ENCODE results near the gene AGAP1.

The AGAP1 gene

DNA sequence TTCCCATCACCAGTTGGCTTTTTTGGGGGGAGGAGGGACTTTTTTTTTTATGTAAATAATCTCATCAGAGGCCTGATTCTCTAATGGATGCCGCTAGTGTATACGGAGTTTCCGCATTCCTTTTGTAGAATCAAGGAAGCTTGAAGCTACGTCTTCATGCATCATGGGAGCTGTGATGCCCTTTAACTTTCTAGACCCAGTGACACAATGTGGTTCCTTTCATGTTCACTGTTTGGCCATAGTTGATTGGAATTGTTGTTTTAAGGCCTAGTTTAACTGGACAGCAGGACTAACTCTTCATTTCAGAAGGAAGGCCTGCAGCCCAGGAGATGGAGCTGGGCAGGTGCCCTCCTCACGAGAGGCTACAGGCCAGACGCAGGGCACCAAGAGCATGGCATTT is 287.9 kb downstream of the AGAP1 start:
- no peak for DNase-seq

DNA sequence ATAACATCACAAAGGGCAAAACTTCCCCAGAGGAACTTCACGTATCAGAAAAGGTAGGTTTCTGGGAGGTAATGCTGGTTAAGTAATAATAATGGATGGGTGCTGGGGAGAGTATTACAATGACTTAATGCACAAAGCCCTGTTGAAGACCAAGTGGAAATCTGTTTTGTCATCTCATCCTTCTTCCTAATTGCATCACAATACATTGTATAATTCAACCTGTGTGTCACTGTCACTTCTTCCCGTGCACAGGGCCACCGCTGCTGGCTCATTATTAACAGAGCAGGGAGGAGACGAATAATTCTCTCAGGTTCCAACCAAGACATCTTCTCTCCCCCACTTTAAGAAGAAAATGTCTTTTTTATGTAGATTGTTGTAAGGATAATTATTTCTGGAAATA is 290.9 kb downstream of the AGAP1 start:
- no peak for DNase-seq

GRCh38 chr2:235789552-235789951 is 295.7 kb downstream of the AGAP1 start:
- no peak for DNase-seq

- DNase-seq = no peak
These were observed 299.4 kb downstream of the AGAP1 start for GRCh38 chr2:235793163-235793752.

- no peak for DNase-seq
These were observed 305.4 kb downstream of the AGAP1 start for GRCh38 chr2:235799281-235799680.

GRCh38 chr2:235802542-235802941 is 308.7 kb downstream of the AGAP1 start:
- DNase-seq = no peak

- DNase-seq = no peak
These were observed 309.2 kb downstream of the AGAP1 start for GRCh38 chr2:235803028-235803427.

DNA sequence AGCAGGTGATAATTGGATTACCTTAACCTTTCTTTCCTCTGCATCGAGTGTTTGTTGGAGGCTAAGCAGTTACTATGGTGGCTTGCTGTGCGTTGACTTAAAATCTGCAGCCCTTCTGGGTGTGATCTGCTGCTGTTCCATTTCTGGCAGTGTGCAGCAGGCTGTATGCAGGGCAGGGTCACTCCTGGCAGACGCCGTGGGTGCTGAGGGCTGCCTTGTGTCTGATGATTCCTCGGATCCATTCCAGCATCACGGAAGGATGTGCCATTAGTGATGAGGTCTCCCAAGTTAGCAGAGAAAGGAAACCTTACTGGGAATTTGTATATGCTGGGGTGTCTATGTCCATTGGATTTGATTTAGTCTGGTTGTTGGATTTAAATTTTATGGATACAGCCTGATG is 310.8 kb downstream of the AGAP1 start:
- DNase-seq = no peak

DNA sequence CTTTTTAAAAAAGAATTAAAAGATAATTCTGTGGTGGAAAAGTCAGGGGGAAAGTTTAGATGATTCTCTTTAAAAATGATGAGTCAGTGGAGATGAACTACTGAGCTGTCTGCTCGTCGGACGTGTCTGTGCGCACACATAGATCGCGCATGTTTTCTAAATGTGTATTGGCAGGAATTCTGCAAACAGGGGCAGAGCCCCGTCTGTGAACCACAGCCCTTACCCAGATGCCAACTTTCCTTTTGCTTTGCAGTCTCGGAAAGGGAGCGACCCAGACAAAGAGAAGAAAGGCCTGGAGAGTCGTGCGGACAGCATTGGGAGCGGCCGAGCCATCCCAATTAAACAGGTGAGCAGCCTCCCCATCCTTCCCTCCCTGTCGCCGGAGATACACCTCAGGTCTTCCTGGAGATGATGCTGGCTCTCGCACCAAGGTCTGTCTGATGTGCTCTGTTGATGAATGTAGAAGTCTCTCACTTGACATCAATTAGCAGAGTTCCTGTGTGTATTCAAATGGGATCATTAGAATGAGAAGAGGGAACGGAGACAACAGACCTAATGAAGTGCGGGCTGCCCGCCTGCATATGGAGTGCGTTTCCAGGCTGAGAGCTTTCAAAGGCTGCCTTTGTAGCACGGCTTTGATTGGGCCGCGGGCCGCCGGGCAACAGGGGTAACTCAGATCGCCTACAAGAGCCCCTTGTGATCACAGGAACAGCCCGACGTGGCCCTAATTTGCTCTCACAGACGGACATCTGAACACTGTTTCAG is 313.3 kb downstream of the AGAP1 start:
- no peak for DNase-seq

GRCh38 chr2:235808366-235808765 is 314.5 kb downstream of the AGAP1 start:
- no peak for DNase-seq

DNA sequence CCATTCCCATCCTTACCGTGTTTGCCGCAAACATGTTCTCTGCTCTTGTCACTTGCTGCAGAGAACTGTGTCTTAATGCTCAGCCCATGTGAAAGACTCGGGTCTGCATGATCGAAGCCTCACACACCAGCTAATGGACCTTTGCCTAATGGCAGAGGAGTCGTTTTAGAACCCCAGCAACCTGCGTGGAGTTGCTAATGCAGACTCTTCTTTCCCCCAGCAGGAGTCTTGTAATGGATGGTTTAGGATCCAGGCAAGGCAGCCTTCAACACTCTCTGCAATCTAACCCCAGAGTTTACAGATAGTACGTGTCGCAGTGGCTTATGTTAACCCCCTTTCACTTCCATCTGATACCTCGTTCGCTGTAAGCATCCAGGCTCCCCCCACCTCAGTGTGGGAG is 316.4 kb downstream of the AGAP1 start:
- DNase-seq = no peak

DNA sequence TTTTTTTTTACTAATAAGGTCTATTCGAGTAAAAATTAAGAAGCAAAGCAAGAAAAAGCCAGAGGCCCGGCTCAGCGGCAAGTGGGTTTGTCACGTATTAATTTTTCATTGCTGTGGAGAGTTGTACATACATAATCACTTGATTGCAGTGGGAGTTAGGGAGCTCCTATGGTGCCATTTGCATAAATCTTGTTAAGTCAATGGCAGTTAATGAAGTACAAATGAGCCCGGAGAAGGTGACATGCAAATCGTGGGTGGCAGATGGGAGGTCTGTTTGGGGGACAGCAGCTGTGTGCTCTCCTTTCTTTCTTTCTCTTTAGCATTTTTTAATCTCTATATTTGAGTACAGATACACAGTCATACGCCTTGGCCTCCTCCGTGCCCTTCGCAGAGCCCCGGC is 317.0 kb downstream of the AGAP1 start:
- no peak for DNase-seq

DNA sequence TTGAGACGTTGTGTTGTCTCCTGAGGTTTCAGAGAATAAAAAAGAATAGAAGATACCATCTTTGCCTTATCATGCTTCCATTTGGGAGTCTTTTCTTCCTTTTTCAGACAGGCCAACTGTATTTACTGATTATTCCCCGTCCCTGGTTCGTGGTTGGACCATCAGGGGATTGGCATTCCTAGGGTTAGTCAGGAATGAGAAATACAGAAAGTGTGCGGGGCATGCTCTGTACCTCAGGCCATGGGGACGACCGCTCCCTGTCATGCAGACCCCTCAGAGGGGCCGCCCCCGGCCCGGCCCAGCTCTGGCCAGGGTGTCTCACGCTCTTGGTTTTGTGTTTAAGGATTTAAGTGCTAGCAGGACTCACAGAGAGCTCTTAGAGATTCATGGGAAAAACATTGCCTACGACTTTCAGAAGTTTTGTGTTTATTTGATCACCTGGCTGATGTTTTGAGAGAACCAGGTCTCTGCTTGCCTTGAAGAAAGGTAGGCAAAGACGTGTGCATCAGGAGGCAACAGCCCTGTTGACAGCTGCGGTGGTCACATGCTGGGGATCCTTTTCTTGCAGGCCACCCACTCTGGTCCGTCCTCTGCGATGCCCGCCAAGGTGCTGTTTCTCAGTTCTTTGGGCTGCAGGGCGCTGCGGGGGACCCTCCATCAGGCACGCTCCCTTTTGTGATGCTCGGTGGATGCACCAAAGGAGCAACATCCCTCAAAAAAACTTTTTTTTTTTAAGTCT is 317.8 kb downstream of the AGAP1 start:
- no peak for DNase-seq

DNA sequence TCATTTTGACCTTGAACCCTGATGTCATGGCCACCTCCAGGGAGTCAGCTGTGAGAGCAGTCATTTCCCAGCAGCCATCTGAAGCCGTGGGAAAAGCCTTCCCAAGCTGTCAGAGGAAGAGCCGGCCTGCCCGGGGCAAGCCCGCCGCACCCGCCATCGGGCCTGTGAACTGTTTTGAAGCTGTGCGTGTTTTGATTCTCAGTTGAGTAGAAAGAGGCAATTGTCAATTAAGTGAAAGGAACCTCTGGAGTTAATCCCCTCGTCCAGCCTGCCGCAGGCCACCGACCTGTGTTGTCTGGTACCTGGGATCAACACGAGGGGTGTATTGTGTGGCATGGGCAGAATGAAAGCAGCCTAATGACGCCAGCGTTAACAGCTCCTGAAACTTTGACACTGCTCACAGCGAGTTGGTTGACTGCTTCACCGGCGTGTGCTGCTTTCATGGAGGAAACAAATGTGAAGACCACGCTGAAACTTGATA is 318.4 kb downstream of the AGAP1 start:
- no peak for DNase-seq

GRCh38 chr2:235813398-235813797 is 319.6 kb downstream of the AGAP1 start:
- no peak for DNase-seq

DNA sequence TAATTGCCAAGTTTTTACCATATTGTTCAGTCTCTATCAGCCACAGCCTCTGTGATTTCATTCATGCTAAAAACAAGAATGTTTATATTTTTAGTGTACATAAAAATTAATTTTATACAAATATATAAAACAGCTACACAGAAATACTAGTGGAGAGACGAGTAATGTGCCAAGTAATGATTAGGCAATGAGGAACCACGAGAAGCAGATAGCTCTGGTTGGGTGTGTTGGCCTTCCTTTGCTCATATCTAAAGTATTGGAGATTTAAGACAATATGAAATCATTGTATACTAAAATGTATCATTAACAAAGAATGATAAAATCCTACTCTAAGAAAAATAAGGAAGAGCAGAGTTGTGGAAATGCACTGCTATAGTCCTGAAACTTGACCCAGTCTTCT is 326.7 kb downstream of the AGAP1 start:
- DNase-seq = no peak

DNA sequence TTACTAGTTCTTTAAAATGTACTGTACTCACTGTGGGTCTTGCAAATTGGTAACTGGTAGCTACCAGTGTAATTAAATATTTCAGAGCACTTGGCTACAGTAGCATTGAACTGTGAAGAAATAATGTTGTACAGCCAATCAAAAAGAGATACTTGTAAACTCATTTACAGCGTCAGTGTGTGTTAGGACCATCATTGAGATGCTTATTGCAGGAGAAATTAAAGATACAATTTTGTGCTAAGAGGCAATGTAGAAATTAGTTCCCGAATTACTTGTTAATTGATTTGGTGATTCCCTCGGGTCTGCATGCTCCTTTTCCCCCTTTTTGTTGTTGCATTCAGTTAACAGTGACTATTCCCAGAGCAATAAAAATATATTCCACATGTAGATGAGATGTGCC is 330.5 kb downstream of the AGAP1 start:
- no peak for DNase-seq

GRCh38 chr2:235825946-235826345 is 332.1 kb downstream of the AGAP1 start:
- DNase-seq = no peak

GRCh38 chr2:235826826-235827225 is 333.0 kb downstream of the AGAP1 start:
- no peak for DNase-seq

DNA sequence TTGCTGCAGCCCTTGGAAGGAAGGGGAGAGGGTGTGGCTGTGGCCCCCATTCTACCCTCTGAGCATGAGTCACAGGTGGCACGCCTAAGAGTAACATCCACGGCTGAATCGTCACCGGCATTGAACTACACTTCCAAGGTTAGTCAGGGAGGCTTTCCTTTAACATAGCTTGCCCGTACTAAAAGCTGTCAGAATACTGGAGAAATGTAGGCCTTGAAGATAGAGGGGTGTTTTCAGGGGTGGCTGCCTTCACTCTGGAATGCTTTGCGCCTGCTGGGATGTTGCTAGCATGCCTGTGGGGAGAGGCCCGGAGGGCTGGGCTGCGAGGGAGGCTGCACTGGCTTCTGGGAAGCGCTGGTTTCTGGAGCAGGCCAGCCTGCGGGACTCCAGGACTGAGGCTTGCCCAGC is 333.7 kb downstream of the AGAP1 start:
- DNase-seq = no peak

GRCh38 chr2:235829726-235830125 is 335.9 kb downstream of the AGAP1 start:
- DNase-seq = no peak

GRCh38 chr2:235831755-235832154 is 337.9 kb downstream of the AGAP1 start:
- no peak for DNase-seq

DNA sequence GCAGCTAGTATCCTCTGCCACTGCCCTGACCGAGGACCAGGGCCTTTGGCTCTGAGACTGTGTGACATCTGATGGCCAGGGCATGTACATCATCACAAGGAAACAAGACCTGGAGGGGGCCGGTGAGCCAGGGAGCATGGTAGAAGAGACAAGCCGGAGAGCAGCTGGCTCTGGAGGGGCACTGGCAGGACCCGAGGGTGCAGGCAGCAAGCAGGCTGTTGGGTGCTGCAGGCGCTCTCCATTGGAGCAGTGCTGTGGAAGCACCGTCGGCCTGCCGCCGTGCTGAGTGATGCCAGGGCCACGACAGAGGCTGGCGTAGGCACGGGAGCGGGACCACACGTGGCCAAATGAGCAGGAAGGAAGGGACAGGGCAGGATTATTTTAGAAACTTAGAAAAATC is 339.1 kb downstream of the AGAP1 start:
- no peak for DNase-seq

DNA sequence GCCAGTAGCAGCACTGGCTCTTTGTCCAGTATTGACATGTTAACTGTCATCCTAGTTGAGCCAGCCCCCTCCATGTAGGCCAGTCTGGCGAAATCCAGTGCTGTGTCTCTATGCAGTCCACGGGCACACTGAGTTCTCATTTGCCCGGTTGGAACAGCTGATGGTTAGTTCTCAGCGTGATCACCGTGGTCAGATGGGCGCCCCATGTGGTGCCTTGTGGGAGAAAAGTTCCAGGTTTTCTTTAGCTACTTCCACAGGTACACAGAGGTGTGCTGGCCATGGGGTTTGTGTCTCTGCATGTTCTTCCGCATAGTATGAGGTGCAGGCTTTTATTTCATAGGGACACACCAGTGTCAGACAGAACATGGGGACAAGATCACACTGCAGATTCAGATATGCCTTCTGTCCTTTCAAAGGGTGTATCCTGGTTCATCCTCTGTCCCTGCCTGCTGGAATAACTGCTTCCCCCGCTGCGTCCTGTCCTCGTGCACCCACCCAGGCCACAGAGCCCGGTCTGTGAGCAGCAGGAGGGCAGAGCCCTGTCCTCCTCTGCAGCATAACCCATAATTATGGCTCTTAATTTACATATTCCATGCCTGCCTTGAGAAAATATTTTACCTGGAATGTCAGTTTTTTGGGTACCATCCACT is 340.3 kb downstream of the AGAP1 start:
- DNase-seq = no peak
